ENCODE results near the gene ZNF215.
"Not testable (repeated sequence)": the region's sequence is repeated elsewhere in the genome, so short reads cannot be mapped to it uniquely, and the experiment has no call there.

ZNF215 gene

DNA sequence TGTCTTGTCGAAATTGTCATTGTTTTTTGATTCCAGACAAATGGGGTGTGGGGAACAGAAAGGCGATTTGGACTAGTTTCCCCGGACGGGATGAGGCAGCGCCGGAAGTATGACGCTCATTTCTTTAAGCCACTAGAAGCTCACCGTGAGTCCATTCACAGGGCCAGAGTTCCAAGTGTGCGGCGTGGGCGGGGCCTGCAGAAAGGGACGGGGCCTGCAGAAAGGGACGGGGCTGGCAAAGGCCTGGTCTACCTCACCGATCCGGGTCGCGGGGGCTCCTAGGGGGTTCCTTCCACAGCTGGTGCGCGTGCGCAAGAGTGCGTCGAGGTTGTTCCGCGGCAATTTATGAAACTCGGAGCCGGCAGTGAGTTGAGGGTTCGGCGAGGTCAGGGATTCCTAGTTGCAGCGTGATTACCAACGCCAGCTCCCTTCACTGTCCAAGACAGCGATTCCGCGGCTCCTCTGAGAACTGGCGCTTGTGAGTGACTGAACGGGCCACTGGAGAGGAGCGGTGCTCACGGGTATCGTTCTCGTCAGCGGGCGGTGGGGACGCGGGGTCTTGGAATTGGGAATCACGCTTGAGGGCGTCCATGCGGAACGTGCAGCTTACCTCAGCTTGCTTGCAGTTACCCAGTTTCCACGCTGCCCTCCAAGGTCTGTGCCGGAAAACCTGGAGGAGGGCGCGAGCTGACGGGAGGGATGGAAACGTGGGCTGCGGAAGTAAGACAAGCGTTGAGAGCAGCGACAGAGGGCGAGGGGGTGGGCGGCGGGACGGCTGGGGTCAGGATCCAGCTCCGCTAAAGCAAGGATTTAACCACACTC lies at the start of gene ZNF215:
Gene ZNF215, plus strand, starts transcription at position 219 of the 822 bp plus-strand sequence. CDS start 5,847 bp downstream, outside the sequence.
- TF ChIP-seq, protein P1, sequence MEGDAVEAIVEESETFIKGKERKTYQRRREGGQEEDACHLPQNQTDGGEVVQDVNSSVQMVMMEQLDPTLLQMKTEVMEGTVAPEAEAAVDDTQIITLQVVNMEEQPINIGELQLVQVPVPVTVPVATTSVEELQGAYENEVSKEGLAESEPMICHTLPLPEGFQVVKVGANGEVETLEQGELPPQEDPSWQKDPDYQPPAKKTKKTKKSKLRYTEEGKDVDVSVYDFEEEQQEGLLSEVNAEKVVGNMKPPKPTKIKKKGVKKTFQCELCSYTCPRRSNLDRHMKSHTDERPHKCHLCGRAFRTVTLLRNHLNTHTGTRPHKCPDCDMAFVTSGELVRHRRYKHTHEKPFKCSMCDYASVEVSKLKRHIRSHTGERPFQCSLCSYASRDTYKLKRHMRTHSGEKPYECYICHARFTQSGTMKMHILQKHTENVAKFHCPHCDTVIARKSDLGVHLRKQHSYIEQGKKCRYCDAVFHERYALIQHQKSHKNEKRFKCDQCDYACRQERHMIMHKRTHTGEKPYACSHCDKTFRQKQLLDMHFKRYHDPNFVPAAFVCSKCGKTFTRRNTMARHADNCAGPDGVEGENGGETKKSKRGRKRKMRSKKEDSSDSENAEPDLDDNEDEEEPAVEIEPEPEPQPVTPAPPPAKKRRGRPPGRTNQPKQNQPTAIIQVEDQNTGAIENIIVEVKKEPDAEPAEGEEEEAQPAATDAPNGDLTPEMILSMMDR (IDR thresholded peaks at IDR 0.05), result no peak
- intact Hi-C loops (cut with DNase I; ENCODE audit: low total_unique reads), result no loop called here
- Histone ChIP-seq H3K27me3 (no peaks in the 10 kb centered on the region), H3K4me3 (peak within 1 kb of the TSS; percentile 56 to 59), H3K36me3 (no peaks in the 10 kb centered on the region), H3K4me1 (peaks cover 0 to 16% (median 5%) of the 10 kb centered on the region in 4 donors), H3K27ac (peak within 1 kb of the TSS in 1 of 2 donors; percentile 54), H3K9me3 (no peaks in the 10 kb centered on the region)
- DNase-seq, result peak; percentile 58 to 76

GRCh38 chr11:6876914-6877313 lies 49.3 kb upstream of the ZNF215 start:
- TF ChIP-seq, protein P1 (IDR thresholded peaks at IDR 0.05), result no peak
- Histone ChIP-seq H3K27me3 (no peaks in the 10 kb centered on the region), H3K4me1 (no peaks in the 10 kb centered on the region), H3K27ac (no peak overlapping the region), H3K4me3 (no peak overlapping the region), H3K9me3 (no peaks in the 10 kb centered on the region), H3K36me3 (no peaks in the 10 kb centered on the region)
- intact Hi-C loops (cut with DNase I; ENCODE audit: low total_unique reads), result no loop called here
- DNase-seq, result no peak

GRCh38 chr11:6882751-6883150 lies 43.5 kb upstream of the ZNF215 start:
- H3K27me3 ChIP-seq, result no peaks in the 10 kb centered on the region
- TF ChIP-seq, protein P1 (IDR thresholded peaks at IDR 0.05), result no peak
- DNase-seq, result no peak
- intact Hi-C loops (cut with DNase I; ENCODE audit: low total_unique reads), result no loop called here
- no peak overlapping the region for H3K4me3 ChIP-seq
- H3K4me1 ChIP-seq, result no peaks in the 10 kb centered on the region
- no peaks in the 10 kb centered on the region for H3K9me3 ChIP-seq
- no peak overlapping the region for H3K27ac ChIP-seq
- no peaks in the 10 kb centered on the region for H3K36me3 ChIP-seq

DNA sequence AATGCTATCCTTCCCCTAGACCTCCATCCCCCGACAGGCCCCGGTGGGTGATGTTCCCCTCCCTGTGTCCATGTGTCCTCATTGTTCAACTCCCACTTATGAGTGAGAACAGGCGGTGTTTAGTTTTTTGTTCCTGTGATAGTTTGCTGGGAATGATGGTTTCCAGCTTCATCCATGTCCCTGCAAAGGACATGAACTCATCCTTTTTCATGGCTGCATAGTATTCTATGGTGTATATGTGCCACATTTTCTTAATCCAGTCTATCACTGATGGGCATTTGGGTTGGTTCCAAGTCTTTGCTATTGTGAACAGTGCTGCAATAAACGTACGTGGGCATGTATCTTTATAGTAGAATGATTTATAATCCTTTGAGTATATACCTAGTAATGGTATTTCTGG lies 38.5 kb upstream of the ZNF215 start:
- H3K9me3 ChIP-seq; H3K4me1 ChIP-seq; DNase-seq; intact Hi-C loops (cut with DNase I; ENCODE audit: low total_unique reads); H3K27me3 ChIP-seq; H3K36me3 ChIP-seq; H3K4me3 ChIP-seq; H3K27ac ChIP-seq: not testable (repeated sequence)

DNA sequence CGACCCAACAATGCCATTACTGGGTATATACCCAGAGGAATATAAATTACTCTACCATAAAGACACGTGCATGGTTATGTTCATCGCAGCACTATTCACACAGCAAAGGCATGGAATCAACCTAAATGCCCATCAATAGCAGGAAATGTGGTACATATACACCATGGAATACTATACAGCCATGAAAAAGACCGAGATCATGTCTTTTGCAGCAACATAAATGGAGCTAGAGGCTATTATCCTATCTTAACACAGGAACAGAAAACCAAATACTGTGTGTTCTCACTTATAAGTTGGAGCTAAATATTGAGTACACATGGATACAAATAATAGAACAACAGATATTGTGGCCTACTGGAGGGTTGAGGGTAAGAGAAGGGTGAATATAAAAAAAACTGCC lies 37.4 kb upstream of the ZNF215 start:
- Histone ChIP-seq H3K27me3 (no peaks in the 10 kb centered on the region), H3K36me3 (no peaks in the 10 kb centered on the region), H3K4me1 (no peaks in the 10 kb centered on the region), H3K27ac (no peak overlapping the region), H3K4me3 (no peak overlapping the region), H3K9me3 (no peaks in the 10 kb centered on the region)
- intact Hi-C loops (cut with DNase I; ENCODE audit: low total_unique reads), result no loop called here
- TF ChIP-seq, protein P1 (IDR thresholded peaks at IDR 0.05), result no peak
- DNase-seq, result no peak

DNA sequence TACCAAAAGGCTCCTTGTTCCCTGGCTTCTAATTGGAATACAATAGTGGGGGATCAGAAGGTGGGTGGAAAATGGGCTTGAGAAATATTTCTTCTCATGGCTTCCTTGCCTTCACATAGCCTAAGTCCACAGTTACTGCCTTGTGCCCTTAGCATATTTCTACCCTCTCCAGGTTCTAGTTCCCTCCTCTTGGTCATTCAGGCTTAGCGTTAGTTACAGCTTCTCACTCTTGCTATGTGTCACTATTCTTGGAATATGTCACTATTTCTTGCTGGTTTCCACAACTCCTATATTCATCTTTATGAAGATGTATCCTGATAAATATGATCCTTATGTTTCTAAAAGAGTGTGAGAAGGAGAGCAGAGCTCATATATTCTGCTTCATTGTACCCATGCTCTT lies 36.4 kb upstream of the ZNF215 start:
- no peaks in the 10 kb centered on the region for H3K27me3 ChIP-seq
- H3K36me3 ChIP-seq, result no peaks in the 10 kb centered on the region
- no peaks in the 10 kb centered on the region for H3K4me1 ChIP-seq
- no peak overlapping the region for H3K4me3 ChIP-seq
- no peaks in the 10 kb centered on the region for H3K9me3 ChIP-seq
- intact Hi-C loops (cut with DNase I; ENCODE audit: low total_unique reads), result no loop called here
- no peak for DNase-seq
- H3K27ac ChIP-seq, result no peak overlapping the region
- TF ChIP-seq, protein P1 (IDR thresholded peaks at IDR 0.05), result no peak
